Activated CD8-positive, alpha-beta memory T cell treated with anti-CD3 and anti-CD28 coated beads, Interleukin-2, amount 50 U/mL, for 1 hour (primary cell): ENCODE results near the gene KRT39.
"Not testable (repeated sequence)": the region's sequence is repeated elsewhere in the genome, so short reads cannot be mapped to it uniquely, and the experiment has no call there.

Source experiments
- DNase-seq: peaks from one replicate; pipeline ENCODE4 v3.0.0-alpha.2; 2020; ENCODE audit errors: extremely low read depth

Gene KRT39

GRCh38 chr17:40966848-40967247 lies at the start of gene KRT39:
TSS of gene KRT39 (minus strand) at chr17:40966948. CDS start at chr17:40966856, 92 bp downstream.
- no peak for DNase-seq

- DNase-seq, result no peak
Observed at GRCh38 chr17:41015454-41015853, 48.7 kb upstream of the KRT39 start.

GRCh38 chr17:41013606-41014005 lies 46.9 kb upstream of the KRT39 start:
- DNase-seq, result no peak

GRCh38 chr17:41013181-41013580 lies 46.4 kb upstream of the KRT39 start:
- DNase-seq, result no peak

DNA sequence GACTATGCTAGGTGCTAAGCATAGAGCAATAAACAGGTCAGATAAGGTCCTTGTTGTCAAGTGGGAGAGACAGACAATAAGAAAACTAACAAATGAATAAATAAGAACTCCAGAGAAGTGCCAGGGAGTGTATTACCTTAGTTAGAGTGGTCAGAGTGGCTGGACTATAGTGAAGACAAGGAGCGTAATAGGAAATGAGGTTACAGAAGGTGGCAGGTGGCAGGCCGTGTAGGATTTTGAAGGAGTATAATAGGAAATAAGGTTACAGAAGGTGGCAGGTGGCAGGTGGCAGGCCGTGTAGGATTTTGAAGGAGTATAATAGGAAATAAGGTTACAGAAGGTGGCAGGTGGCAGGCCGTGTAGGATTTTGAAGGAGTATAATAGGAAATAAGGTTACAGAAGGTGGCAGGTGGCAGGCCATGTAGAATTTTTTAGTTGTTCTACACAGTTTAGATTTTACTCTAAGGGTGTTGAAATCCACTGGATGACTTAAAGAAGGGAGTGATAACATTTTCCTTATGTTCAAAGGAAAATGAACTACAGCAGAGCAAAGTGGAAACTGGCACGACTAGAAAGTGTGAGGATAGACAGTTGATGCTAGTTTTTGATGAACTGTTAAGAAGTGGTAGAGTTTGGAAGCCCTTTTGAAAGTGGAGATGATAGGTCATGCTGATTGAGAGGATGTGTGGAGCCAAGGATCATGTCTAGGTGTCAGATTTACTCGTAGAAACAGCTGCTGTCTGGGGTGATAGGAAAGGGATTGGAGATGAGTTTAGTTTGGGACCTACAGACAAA lies 45.8 kb upstream of the KRT39 start:
- DNase-seq, result no peak

- no peak for DNase-seq
Observed at GRCh38 chr17:41010441-41010840, 43.7 kb upstream of the KRT39 start.

DNA sequence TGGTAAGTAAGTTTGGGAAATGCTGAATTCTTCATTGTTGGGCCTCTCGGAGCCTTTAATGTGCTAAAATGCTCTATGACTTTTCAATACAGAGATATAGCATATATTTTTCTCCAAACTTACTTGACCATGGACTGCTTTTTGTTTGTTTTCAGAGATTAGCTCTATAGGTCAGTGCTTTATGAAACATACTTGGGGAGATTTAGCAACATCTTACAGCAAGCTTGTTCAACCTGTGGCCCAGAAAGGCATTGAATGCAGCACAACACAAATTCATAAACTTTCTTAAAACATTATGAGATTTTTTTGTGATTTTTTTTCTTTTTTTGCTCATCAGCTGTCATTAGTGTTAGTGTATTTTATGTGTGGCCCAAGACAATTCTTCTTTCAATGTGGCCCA lies 43.2 kb upstream of the KRT39 start:
- no peak for DNase-seq

- DNase-seq, result no peak
Observed at GRCh38 chr17:41009301-41009760, 42.6 kb upstream of the KRT39 start.

DNA sequence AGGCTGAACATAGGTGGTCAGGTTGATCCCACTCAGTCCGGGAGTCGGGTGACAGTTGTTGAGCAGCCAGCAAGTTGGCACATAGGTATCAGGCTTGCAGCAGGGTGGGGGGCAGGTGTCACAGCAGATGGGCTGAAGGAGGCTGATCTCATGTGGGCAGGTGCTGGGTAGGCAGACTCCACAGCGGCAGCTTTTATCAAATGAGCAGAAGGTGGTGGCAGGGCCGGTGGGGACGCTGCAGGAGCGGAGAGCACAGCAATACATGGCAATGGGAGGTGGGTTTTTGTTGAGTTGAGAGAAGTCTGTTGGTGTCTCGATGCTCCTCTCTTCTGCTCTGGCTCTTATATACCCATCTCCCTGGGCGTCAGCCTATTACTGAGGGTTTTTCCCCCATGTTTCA lies 42.1 kb upstream of the KRT39 start, which contains the start of gene KRTAP3-1:
Gene KRTAP3-1, minus strand, starts transcription at position 318 of the 400 bp plus-strand sequence. Its CDS starts 54 bp downstream, at position 264.
- no peak for DNase-seq

GRCh38 chr17:41004397-41004796 lies 37.6 kb upstream of the KRT39 start:
- no peak for DNase-seq

GRCh38 chr17:41003926-41004325 lies 37.2 kb upstream of the KRT39 start:
- no peak for DNase-seq

DNA sequence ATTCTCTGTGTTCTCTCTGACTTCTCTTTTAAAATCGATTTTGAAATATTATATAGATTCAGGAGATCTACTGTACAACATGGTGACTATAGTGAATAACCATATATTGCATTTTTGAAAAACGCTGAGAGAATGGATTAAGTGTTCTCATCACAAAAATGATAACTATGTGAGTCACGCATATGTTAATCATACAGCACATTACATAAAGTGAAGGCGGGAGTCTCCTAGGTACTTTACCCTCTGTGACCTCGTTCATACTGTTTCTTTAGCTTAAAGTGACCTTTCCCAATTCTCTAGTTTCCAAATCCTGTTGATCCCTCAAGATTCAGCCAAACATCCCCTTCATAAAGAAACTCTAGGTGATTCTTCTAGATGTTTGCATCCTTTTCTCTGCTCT lies 36.1 kb upstream of the KRT39 start:
- no peak for DNase-seq

DNA sequence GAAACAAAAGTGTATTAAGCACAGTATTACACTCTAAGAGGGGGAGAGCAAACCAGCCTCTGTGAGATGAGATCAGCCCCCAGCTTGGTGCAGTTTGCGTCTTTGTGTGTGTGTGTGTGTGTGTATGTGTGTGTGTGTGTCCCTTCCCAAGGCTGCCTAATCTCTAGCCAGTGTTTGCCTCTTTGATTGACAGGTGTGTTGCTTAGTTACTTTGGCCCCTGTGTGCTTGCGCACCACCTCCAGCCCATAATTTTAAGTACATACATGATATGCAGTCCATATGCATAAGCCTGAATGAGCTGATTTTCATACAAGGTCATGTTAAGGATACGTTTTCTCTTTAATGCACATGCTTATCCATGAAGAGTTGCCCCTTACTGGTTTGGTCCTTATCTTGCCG lies 35.0 kb upstream of the KRT39 start:
- no peak for DNase-seq

GRCh38 chr17:40999563-40999962 lies 32.8 kb upstream of the KRT39 start, which contains the start of gene KRTAP3-2:
TSS of gene KRTAP3-2 (minus strand) at chr17:40999906. CDS start at chr17:40999853, 53 bp downstream.
- DNase-seq, result not testable (repeated sequence)

- no peak for DNase-seq
Observed at GRCh38 chr17:40997361-40997760, 30.6 kb upstream of the KRT39 start.

DNA sequence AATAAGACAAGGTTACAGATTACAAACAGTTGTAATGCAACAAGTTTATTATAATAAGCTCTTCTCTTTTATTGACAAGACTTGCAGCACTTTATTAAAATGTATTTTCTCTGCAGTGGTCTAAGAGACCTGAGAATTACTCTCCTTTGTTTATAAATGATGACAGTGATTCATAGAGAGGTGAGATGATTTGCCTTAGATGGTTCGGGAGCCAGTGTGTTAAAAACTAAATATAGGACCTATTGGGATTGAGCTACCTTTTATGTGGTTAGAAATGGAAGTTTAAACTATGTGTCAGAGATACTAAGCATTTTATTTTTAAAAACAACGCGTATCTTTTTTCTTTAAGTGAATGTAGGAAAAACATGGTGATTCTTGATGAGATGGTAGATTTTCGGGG lies 30.1 kb upstream of the KRT39 start:
- DNase-seq, result no peak

GRCh38 chr17:40995116-40995515 lies 28.4 kb upstream of the KRT39 start:
- DNase-seq, result no peak

DNA sequence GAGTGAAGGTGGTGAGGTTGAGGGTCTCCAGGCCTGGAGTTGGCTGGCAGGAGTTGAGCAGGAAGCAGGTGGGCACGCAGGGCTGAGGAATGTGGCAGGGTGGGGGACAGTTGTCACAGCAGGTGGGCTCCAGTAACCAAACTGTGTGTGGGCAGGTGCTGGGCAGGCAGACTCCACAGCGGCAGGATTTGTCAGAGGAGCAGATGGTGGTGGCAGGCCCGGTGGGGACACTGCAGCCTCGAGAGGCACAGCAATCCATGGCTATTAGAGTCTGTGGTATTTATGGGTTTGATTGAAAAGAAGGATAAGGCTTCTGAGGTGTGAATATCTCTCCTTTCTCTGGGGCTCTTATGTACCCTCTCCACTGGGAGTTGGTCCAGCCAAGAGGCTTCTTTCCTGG lies 27.1 kb upstream of the KRT39 start, which contains the start of gene KRTAP3-3:
Gene KRTAP3-3, minus strand, starts transcription at position 326 of the 400 bp plus-strand sequence. Its CDS starts 67 bp downstream, at position 259.
- DNase-seq, result no peak

GRCh38 chr17:40993084-40993483 lies 26.3 kb upstream of the KRT39 start:
- no peak for DNase-seq

- DNase-seq, result no peak
Observed at GRCh38 chr17:40992666-40993065, 25.9 kb upstream of the KRT39 start.

- no peak for DNase-seq
Observed at GRCh38 chr17:40986920-40987319, 20.2 kb upstream of the KRT39 start.

GRCh38 chr17:40984226-40984625 lies 17.5 kb upstream of the KRT39 start, which contains the start of gene KRT40:
TSS of gene KRT40 (minus strand) at chr17:40984326. CDS start at chr17:40984273, 53 bp downstream.
- DNase-seq, result no peak

DNA sequence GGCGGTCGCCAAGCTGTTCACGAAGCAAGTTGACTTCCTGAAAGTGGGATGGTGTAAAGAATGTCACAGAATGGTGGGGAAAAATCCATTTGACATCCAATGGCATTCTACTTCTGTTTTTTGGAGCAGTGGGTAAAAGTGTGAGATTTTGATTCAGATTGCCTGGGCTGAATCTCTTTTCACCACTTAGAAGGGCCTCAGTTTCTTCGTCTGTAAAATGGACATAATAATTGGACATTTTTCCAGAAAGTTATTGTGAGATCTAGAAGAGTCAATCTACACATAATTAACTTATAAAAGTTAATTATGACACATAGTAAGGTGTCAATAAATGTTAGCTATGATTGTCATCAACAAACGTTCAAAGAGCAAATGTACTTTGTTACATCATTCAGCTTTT lies 14.4 kb upstream of the KRT39 start:
- no peak for DNase-seq
